ENCODE data around the gene FMO2.

The FMO2 gene

DNA sequence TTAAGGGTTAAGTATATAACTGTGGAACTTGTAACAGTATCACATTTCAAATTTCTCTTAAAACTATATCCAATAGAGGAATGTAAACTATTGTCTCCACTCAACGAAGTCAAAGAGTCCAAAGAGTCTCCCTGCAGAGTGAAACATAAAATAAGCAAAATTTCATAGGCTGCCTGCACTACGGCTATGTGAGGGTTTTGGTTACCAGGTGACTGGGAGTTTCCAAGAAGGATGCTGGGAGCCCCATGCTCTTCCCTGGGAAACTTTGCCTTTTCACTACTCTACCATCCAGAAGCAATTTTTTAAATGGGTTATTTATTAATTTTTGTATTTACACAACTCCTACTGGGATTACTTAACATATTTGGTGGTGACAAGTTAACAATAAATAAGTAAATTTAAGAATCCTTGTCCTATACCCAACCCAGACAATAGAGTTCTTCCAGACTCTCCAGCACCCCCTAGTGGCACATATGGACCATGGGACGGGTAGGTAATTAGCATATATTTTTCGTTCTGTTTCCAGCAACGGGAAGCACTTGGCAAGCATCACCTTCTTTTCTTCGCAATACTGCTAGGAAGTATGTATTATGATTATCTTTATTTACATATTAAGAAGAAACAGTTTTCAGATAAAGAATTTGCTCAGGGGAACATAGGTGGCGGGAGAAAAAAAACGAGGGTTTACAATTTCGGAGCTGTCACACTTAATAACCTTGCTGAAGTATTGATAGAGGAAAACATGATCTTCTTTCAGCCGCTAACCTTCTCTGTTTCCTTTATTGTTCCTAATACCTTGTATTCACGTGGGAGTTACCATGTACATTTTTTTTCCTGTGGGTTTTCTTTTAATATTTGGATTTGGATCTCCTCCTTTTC, 3.5 kb downstream of the FMO2 start:
- DNase-seq (ENCODE audit: low read depth in 2 of 2) = peak; percentile 90 to 91
- H3K4me3 ChIP-seq (replicated peaks in 1 of 2; ENCODE audit: low read depth in 2 of 2, low read length in 2 of 2) = peak overlapping the region; percentile 6 to 19
- TF ChIP-seq, protein P1, sequence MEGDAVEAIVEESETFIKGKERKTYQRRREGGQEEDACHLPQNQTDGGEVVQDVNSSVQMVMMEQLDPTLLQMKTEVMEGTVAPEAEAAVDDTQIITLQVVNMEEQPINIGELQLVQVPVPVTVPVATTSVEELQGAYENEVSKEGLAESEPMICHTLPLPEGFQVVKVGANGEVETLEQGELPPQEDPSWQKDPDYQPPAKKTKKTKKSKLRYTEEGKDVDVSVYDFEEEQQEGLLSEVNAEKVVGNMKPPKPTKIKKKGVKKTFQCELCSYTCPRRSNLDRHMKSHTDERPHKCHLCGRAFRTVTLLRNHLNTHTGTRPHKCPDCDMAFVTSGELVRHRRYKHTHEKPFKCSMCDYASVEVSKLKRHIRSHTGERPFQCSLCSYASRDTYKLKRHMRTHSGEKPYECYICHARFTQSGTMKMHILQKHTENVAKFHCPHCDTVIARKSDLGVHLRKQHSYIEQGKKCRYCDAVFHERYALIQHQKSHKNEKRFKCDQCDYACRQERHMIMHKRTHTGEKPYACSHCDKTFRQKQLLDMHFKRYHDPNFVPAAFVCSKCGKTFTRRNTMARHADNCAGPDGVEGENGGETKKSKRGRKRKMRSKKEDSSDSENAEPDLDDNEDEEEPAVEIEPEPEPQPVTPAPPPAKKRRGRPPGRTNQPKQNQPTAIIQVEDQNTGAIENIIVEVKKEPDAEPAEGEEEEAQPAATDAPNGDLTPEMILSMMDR (IDR thresholded peaks at IDR 0.05; ENCODE audit: low read depth, low read length) = peak; percentile 85

DNA sequence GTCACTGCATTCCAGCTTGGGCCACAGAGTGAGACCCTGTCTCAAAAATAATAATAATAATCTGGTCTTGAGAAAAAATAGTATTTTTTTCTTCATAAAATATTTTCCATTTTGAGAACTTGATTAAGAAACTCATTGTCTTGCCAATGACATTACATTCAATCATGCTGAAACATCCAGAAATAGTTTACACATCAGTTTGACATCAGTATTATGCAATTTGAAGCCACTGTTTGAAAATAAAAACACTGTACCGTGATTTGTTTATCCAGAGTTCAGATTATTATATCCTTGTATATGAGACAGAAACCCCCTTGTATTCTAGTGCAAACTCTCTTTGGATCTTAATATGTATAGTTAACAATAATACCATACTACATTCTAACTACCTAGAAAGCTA, 6.9 kb downstream of the FMO2 start:
- H3K4me3 ChIP-seq (replicated peaks in 1 of 2; ENCODE audit: low read depth in 2 of 2, low read length in 2 of 2) = no peak overlapping the region
- TF ChIP-seq, protein P1 (IDR thresholded peaks at IDR 0.05; ENCODE audit: low read depth, low read length) = no peak
- no peak for DNase-seq (ENCODE audit: low read depth in 2 of 2)

DNA sequence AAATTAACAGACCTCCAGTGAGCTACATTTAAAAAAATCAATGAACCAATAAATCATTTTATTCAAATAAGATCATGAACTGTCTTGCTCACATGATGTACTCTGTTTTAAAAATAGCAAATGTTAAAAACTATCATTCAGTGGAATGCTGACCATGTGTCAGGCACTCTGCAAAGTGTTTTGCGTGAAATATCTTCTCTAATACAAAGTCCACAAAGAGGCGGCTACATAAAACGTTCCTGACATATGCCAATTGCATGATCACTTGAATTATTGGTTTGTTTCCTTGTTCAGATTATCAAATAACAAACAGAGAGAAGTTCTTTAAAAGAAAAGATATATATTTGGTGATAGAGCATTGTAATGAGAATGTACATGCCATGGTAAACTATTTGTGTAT, 10.7 kb downstream of the FMO2 start:
- TF ChIP-seq, protein P1 (IDR thresholded peaks at IDR 0.05; ENCODE audit: low read depth, low read length) = no peak
- no peak for DNase-seq (ENCODE audit: low read depth in 2 of 2)
- no peak overlapping the region for H3K4me3 ChIP-seq (replicated peaks in 1 of 2; ENCODE audit: low read depth in 2 of 2, low read length in 2 of 2)

DNA sequence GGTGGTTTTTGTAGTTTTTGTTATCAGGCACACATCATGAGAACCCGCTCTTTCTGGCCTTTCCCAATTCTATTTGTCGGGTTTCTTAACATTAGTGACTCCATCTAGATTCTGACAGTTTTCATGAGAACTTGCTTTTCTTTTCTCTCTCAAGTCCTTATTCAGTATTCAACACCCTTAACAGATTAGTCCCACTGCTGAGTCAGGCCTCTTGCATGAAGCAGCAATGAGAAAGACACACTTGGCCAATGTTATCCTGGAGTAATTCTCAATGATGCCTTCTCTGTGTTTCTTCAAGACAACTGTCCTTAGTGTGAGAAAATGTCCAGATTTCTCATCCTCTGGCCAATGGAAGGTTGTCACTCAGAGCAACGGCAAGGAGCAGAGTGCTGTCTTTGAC, 11.3 kb downstream of the FMO2 start:
- no peak for DNase-seq (ENCODE audit: low read depth in 2 of 2)
- no peak overlapping the region for H3K4me3 ChIP-seq (replicated peaks in 1 of 2; ENCODE audit: low read depth in 2 of 2, low read length in 2 of 2)
- TF ChIP-seq, protein P1 (IDR thresholded peaks at IDR 0.05; ENCODE audit: low read depth, low read length) = no peak

DNA sequence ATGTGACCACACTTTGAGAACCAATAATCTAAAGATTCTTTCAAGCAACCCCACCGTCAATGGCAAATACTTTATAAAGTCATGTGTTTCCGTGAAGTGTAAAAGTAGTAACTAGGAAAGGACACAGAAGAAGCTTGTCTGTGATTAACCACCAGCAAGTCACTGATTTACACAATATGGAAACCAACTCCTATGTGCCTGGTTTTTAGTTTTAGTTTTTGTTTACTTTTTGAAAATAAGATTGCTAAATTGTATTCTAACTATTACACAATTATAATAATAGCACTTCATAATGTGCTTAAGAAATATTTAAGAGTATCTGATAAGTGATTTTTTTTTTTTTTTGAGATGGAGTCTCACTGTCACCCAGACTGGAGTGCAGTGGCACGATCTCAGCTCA, 13.0 kb downstream of the FMO2 start:
- no peak for DNase-seq (ENCODE audit: low read depth in 2 of 2)
- H3K4me3 ChIP-seq (replicated peaks in 1 of 2; ENCODE audit: low read depth in 2 of 2, low read length in 2 of 2) = no peak overlapping the region
- TF ChIP-seq, protein P1 (IDR thresholded peaks at IDR 0.05; ENCODE audit: low read depth, low read length) = no peak

DNA sequence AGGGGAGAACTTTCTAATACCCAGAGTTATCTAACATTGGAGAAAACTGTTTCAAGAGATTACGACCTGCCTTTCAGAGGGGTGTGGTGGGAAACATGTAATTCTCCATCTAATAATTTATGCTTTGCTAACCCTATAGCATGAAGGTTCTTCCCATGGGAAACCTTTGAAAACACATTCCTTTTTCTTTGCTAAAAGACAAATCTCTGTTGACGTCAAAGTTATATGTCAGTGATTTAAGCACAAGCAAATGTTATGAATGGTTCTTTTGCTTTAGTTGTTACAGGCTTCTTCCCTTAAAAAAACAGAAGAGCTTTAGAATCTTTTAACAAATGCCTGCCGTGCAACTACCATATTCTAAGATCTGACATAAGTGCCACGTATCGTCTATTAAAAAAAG, 19.2 kb downstream of the FMO2 start:
- TF ChIP-seq, protein P1 (IDR thresholded peaks at IDR 0.05; ENCODE audit: low read depth, low read length) = no peak
- no peak for DNase-seq (ENCODE audit: low read depth in 2 of 2)
- no peak overlapping the region for H3K4me3 ChIP-seq (replicated peaks in 1 of 2; ENCODE audit: low read depth in 2 of 2, low read length in 2 of 2)

Measured in cardiac fibroblast (primary cell).